GM19351 (cell line): Measurements from ENCODE around the gene HOXC6.

ENCODE experiments used
- ATAC-seq: cut with Tn5 transposase; IDR thresholded peaks from one replicate; pipeline ENCODE4 v1.9.1; 2021; ENCODE audit warnings: mild to moderate bottlenecking, moderate library complexity; ENCODE audit not compliant: unreplicated experiment

Gene HOXC6

GRCh38 chr12:54028314-54029201, at the start of gene HOXC6:
Gene HOXC6 (plus strand): TSS chr12:54028440. CDS start chr12:54028522, 82 bp downstream.
- ATAC-seq, result no peak

- no peak for ATAC-seq
Measured at GRCh38 chr12:53978477-53979356, 49.5 kb upstream of the HOXC6 start.

- no peak for ATAC-seq
Measured at GRCh38 chr12:53980104-53980801, 48.0 kb upstream of the HOXC6 start.

- ATAC-seq, result no peak
Measured at GRCh38 chr12:53980802-53981496, 47.3 kb upstream of the HOXC6 start.

GRCh38 chr12:53981634-53982565, 46.3 kb upstream of the HOXC6 start:
- no peak for ATAC-seq

- no peak for ATAC-seq
Measured at GRCh38 chr12:53982648-53983567, 45.3 kb upstream of the HOXC6 start.

- ATAC-seq, result no peak
Measured at GRCh38 chr12:53983568-53983949, 44.7 kb upstream of the HOXC6 start.

GRCh38 chr12:53983950-53984572, 44.2 kb upstream of the HOXC6 start:
- no peak for ATAC-seq

GRCh38 chr12:53984901-53985691, 43.1 kb upstream of the HOXC6 start, which contains the start of gene HOXC10:
Gene HOXC10 (plus strand): TSS chr12:53985146. CDS start chr12:53985260, 114 bp downstream.
- ATAC-seq, result peak; percentile 47

GRCh38 chr12:53985692-53985993, 42.6 kb upstream of the HOXC6 start:
- no peak for ATAC-seq

- ATAC-seq, result no peak
Measured at GRCh38 chr12:53985994-53986685, 42.1 kb upstream of the HOXC6 start.

GRCh38 chr12:53986686-53987483, 41.4 kb upstream of the HOXC6 start:
- no peak for ATAC-seq

- no peak for ATAC-seq
Measured at GRCh38 chr12:53987787-53988230, 40.4 kb upstream of the HOXC6 start.

- ATAC-seq, result no peak
Measured at GRCh38 chr12:53988541-53989226, 39.6 kb upstream of the HOXC6 start.
